Keratinocyte (primary cell): ENCODE results near the gene WDR7.

ENCODE experiments used
- CTCF ChIP-seq, 3 experiments: IDR thresholded peaks in 1 of 3; conservative IDR thresholded peaks in 1 of 3; optimal IDR thresholded peaks in 1 of 3; 2 replicates in 2 of 3; 3 replicates in 1 of 3; pipeline versions ENCODE3 to v1.5.1; 2011; ENCODE audit warnings: low read length in 3 of 3, mild to moderate bottlenecking in 3 of 3, moderate library complexity in 2 of 3, control low read depth in 1 of 3, inconsistent platforms in 1 of 3; ENCODE audit not compliant: insufficient read depth in 2 of 3; ENCODE audit errors: extremely low read depth in 1 of 3
- EZH2 ChIP-seq: IDR thresholded peaks from one replicate; pipeline ENCODE4 v1.6.1; 2012; ENCODE audit warnings: inconsistent platforms, mild to moderate bottlenecking, low read length, moderate library complexity

DNA sequence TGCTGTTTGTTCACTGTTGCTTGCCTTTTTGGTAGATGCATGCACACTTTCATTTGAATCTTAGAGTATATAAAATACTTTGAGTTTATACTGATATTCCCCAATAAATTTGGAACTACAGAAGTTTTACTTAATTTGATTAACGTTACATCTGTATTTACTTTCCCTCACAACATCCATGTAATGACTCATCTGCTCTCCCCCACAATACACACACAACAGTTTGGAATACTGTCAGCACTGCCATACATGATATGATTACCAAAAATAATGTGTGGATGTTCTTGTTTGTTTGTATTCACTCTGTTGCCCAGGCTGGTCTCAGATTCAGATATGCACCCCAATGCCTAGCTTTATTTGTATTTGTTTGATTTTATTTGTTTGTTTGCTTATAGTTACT, 144.2 kb downstream of the WDR7 start:
- TF ChIP-seq EZH2, result no peak
- TF ChIP-seq CTCF (optimal IDR thresholded peaks at IDR 0.05 in 1 of 3, IDR thresholded peaks at IDR 0.05 in 1 of 3, conservative IDR thresholded peaks at IDR 0.05 in 1 of 3; ENCODE audit: extremely low read depth in 1 of 3, insufficient read depth in 2 of 3, low read length in 3 of 3), result no peak
